ENCODE data around the gene DAPK1.

Gene DAPK1

DNA sequence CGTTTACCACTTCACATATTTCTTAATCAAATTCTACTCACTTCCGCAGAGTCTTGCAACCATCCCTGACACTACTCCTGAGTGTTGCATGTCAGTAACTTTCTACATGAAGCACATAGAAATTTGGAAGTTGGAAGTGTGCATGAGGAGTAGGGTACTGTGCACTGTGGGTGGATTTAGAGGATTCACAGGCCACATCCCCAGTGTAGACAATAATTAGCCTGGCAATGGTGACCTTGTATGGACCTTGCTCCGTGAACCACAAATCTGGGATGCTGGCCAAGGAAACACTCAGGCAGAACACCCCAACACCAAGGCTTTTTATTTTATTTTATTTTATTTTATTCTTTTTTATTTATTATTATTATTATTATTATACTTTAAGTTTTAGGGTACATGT is 253.8 kb downstream of the DAPK1 start:
- DNase-seq, result no peak

DNA sequence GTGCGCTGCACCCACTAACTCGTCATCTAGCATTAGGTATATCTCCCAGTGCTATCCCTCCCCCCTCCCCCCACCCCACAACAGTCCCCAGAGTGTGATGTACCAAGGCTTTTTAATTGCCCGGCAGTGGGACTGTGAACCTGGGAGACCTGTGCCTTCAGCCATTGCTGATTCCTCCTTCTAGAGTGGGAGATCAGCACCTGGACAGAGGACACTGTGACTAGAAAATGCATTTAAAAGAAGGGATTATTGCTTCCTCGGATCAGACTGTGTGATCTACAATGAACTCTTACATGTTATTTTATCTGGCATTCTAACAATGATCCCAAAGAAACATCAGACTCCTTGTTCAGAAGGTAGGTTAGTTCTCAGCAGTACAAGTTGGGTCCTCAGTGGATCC is 254.2 kb downstream of the DAPK1 start:
- DNase-seq, result no peak

DNA sequence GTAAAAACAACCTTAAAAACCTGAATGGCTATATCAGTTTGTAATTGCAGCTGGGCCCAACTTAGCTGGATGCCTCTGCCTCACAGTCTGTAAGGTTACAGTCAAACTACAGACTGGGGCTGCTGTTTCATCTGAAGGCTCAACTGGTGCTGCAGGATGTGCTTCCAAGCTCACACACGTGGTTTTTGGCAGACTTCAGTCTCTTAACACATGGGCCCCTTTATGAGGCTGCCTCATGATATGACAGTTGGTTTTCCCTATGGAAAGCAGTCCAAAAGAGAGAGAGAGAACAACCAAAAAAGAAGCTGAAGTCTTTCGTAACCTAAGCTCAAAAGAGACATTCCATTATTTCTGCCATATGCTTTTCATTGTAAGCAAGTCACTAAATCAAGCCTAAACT is 255.6 kb downstream of the DAPK1 start:
- DNase-seq, result no peak
